ENCODE data around the gene TXNDC5. TPM values are rescaled to one million over a fixed set of nuclear protein-coding genes. Genes with fewer than 3 reads are reported as not detected.

Gene TXNDC5
- total RNA-seq, 1 experiment from 2014 or later = 177 TPM

DNA sequence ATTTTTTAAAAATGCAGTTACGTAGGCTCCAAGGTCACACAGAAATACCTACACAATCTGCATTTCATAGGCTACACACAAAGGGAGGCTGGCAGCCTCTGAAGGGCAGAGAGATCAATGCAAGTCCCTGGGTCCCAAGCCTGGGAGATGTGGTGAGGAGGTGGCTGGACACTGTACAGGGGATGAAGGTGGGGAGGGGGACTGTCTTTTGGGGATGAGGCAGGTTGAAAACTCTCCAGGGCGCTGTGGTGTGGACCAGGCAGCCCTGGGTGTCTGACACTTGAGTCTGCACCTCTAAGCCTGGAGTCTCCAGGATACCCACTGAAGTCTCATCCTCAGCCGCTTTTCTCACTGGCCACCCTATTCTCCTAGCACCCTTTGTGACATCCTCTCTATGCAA is 24.5 kb downstream of the TXNDC5 start:
- CTCF ChIA-PET = no interaction called here
- no TSS peak for BruUV-seq (replicated peaks)
- Histone ChIP-seq H3K27ac (ENCODE audit: low read length) (no peak overlapping the region), H3K4me3 (ENCODE audit: low read depth in 2 of 2, low read length in 2 of 2) (no peak overlapping the region), H3K36me3 (ENCODE audit: control insufficient read depth, insufficient read depth, low read length) (peaks cover 38% of the 10 kb centered on the region), H3K4me1 (ENCODE audit: control insufficient read depth, insufficient read depth, low read length) (no peaks in the 10 kb centered on the region), H3K9me3 (ENCODE audit: control insufficient read depth, insufficient read depth, low read depth, low read length) (no peaks in the 10 kb centered on the region), H3K27me3 (ENCODE audit: control insufficient read depth, insufficient read depth, low read length) (no peaks in the 10 kb centered on the region)
- in situ Hi-C loops (cut with HindIII; ENCODE audit: low pct_unique_long_range_greater_than_20kb, low sequenced_read_pairs) = no loop called here
- POLR2A ChIA-PET = no interaction called here
- TF ChIP-seq TCF7L2 (IDR thresholded peaks at IDR 0.05; ENCODE audit: low read depth, low read length) = no peak
- TF ChIP-seq SIN3A (IDR thresholded peaks at IDR 0.05; ENCODE audit: borderline replicate concordance, insufficient read depth, low read depth, low read length) = no peak
- no peak for TF ChIP-seq POLR2AphosphoS5 (IDR thresholded peaks at IDR 0.05; ENCODE audit: low read depth, low read length)
- TF ChIP-seq, protein P1, sequence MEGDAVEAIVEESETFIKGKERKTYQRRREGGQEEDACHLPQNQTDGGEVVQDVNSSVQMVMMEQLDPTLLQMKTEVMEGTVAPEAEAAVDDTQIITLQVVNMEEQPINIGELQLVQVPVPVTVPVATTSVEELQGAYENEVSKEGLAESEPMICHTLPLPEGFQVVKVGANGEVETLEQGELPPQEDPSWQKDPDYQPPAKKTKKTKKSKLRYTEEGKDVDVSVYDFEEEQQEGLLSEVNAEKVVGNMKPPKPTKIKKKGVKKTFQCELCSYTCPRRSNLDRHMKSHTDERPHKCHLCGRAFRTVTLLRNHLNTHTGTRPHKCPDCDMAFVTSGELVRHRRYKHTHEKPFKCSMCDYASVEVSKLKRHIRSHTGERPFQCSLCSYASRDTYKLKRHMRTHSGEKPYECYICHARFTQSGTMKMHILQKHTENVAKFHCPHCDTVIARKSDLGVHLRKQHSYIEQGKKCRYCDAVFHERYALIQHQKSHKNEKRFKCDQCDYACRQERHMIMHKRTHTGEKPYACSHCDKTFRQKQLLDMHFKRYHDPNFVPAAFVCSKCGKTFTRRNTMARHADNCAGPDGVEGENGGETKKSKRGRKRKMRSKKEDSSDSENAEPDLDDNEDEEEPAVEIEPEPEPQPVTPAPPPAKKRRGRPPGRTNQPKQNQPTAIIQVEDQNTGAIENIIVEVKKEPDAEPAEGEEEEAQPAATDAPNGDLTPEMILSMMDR (IDR thresholded peaks at IDR 0.05) = no peak
- TF ChIP-seq, protein P2, sequence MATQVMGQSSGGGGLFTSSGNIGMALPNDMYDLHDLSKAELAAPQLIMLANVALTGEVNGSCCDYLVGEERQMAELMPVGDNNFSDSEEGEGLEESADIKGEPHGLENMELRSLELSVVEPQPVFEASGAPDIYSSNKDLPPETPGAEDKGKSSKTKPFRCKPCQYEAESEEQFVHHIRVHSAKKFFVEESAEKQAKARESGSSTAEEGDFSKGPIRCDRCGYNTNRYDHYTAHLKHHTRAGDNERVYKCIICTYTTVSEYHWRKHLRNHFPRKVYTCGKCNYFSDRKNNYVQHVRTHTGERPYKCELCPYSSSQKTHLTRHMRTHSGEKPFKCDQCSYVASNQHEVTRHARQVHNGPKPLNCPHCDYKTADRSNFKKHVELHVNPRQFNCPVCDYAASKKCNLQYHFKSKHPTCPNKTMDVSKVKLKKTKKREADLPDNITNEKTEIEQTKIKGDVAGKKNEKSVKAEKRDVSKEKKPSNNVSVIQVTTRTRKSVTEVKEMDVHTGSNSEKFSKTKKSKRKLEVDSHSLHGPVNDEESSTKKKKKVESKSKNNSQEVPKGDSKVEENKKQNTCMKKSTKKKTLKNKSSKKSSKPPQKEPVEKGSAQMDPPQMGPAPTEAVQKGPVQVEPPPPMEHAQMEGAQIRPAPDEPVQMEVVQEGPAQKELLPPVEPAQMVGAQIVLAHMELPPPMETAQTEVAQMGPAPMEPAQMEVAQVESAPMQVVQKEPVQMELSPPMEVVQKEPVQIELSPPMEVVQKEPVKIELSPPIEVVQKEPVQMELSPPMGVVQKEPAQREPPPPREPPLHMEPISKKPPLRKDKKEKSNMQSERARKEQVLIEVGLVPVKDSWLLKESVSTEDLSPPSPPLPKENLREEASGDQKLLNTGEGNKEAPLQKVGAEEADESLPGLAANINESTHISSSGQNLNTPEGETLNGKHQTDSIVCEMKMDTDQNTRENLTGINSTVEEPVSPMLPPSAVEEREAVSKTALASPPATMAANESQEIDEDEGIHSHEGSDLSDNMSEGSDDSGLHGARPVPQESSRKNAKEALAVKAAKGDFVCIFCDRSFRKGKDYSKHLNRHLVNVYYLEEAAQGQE (IDR thresholded peaks at IDR 0.05; ENCODE audit: insufficient read depth in 1 of 2, low read depth in 2 of 2, low read length in 1 of 2) = no peak
- intact Hi-C loops (cut with micrococcal nuclease; ENCODE audit: unreplicated experiment) = no loop called here
- DNase-seq (ENCODE audit: low read depth, low spot score) = no peak
- no peak for ATAC-seq

DNA sequence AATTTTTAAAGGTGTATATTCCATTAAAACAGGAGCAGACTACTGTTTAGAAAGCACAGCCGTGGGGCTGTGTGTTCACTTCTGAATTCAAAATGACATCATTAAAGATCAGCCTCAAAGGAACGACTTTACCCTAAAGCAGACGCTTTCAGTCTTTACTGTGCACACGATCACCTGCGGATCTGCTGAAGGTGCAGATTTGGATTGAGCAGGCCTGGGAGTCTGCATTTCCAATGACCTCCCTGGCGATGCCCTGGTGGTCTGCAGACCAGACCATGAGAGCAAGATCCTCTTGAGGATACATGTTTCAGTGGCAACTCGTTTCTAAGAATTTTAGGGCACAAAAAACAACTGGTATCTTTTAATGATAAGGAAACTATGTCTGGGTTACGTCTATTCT is 27.2 kb downstream of the TXNDC5 start:
- ChIA-PET CTCF (no interaction called here), POLR2A (no interaction called here)
- H3K36me3 ChIP-seq (ENCODE audit: control insufficient read depth, insufficient read depth, low read length) = peaks cover 32% of the 10 kb centered on the region
- no peak overlapping the region for H3K4me3 ChIP-seq (ENCODE audit: low read depth in 2 of 2, low read length in 2 of 2)
- TF ChIP-seq, protein P2 (IDR thresholded peaks at IDR 0.05; ENCODE audit: insufficient read depth in 1 of 2, low read depth in 2 of 2, low read length in 1 of 2) = no peak
- TF ChIP-seq TCF7L2 (IDR thresholded peaks at IDR 0.05; ENCODE audit: low read depth, low read length) (no peak), POLR2AphosphoS5 (IDR thresholded peaks at IDR 0.05; ENCODE audit: low read depth, low read length) (no peak)
- TF ChIP-seq, protein P1 (IDR thresholded peaks at IDR 0.05) = no peak
- no TSS peak for BruUV-seq (replicated peaks)
- no peaks in the 10 kb centered on the region for H3K9me3 ChIP-seq (ENCODE audit: control insufficient read depth, insufficient read depth, low read depth, low read length)
- no peaks in the 10 kb centered on the region for H3K27me3 ChIP-seq (ENCODE audit: control insufficient read depth, insufficient read depth, low read length)
- DNase-seq (ENCODE audit: low read depth, low spot score) (no peak), ATAC-seq (no peak)
- intact Hi-C loops (cut with micrococcal nuclease; ENCODE audit: unreplicated experiment) (no loop called here), in situ Hi-C loops (cut with HindIII; ENCODE audit: low pct_unique_long_range_greater_than_20kb, low sequenced_read_pairs) (no loop called here)
- H3K27ac ChIP-seq (ENCODE audit: low read length) = no peak overlapping the region
- H3K4me1 ChIP-seq (ENCODE audit: control insufficient read depth, insufficient read depth, low read length) = no peaks in the 10 kb centered on the region
